Stomach (tissue), 9 donors: Measurements from ENCODE around the gene ADAMTS16. TPM values are rescaled to one million over a fixed set of nuclear protein-coding genes. Genes with fewer than 3 reads are reported as not detected.

Experiments
- DNase-seq, 2 donors: peaks; one replicate each; pipeline versions ENCODE4 v3.0.0 to v3.0.0-alpha.2; 2013 to 2019
- H3K27ac ChIP-seq, 5 donors: fragments of 200-600 bp in 4 of 5; sonication (generic) in 4 of 5; one replicate each; pipeline ENCODE4 v1.5.1; 2013 to 2019; ENCODE audit warnings: mild to moderate bottlenecking in 1 of 5, moderate library complexity in 1 of 5
- H3K27me3 ChIP-seq, 3 donors: fragments of 200-600 bp; sonication (generic); one replicate each; pipeline ENCODE4 v1.5.1; 2017 to 2019; ENCODE audit warnings: mixed run types in 1 of 3
- H3K36me3 ChIP-seq, 4 donors: fragments of 200-600 bp; sonication (generic); 1 replicate in 3 of 4; 2 replicates in 1 of 4; pipeline ENCODE4 v1.5.1; 2016 to 2019
- H3K4me1 ChIP-seq, 4 donors: fragments of 200-600 bp; sonication (generic); one replicate each; pipeline ENCODE4 v1.5.1; 2016 to 2019
- H3K4me3 ChIP-seq, 4 donors: fragments of 200-600 bp; sonication (generic) in 3 of 4; one replicate each; pipeline ENCODE4 v1.5.1; 2016 to 2019; ENCODE audit warnings: mild to moderate bottlenecking in 1 of 4
- H3K9me3 ChIP-seq, 4 donors: fragments of 200-600 bp; sonication (generic); one replicate each; pipeline ENCODE4 v1.5.1; 2016 to 2019
- CTCF ChIP-seq, 7 experiments: fragments of 450-650 bp in 4 of 7; fragments of 200-600 bp in 3 of 7; sonication (generic) in 3 of 7; IDR thresholded peaks; one replicate each; pipeline ENCODE4 v1.5.1; 2016 to 2019; ENCODE audit warnings: antibody characterized with exemption in 7 of 7, control low read depth in 2 of 7, mild to moderate bottlenecking in 1 of 7
- EP300 ChIP-seq: sonication (generic); formaldehyde crosslinking; IDR thresholded peaks from one replicate; pipeline ENCODE4 v1.6.1; 2017; ENCODE audit warnings: antibody characterized with exemption
- POLR2A ChIP-seq, 4 donors: fragments of 450-650 bp; IDR thresholded peaks; one replicate each; pipeline ENCODE4 v1.6.1; 2016; ENCODE audit warnings: antibody characterized with exemption in 4 of 4, control low read depth in 2 of 4, mild to moderate bottlenecking in 1 of 4, moderate library complexity in 1 of 4
- POLR2AphosphoS5 ChIP-seq, 3 donors: sonication (generic); formaldehyde crosslinking; IDR thresholded peaks; one replicate each; pipeline ENCODE4 v1.6.1; 2016; ENCODE audit warnings: antibody characterized with exemption in 3 of 3
- WGBS, 5 donors: extraction: QIAGEN DNeasy Blood & Tissue Kit in 3 of 5; methylation state at CpG; one replicate each; pipeline versions ENCODE4 v1.1.5 to v1.1.7; 2013 to 2018; 5-methylcytosine and 5-hydroxymethylcytosine counted together
- intact Hi-C: fragments of 100-400 bp; cut with DNase I; formaldehyde crosslinking; loops from one replicate; pipeline ENCODE4 v1.15.1; 2023; ENCODE audit warnings: low total_unique reads
- polyA plus RNA-seq, 3 donors: library from polyadenylated mRNA; stranded (reverse); fragments of 200-250 nt; gene quantifications; one replicate each; pipeline ENCODE4 v1.2.3, GENCODE V29; 2013
- total RNA-seq, 5 donors: library from RNA; depleted of rRNA; stranded (reverse); fragments of >200 nt; gene quantifications; one replicate each; pipeline versions ENCODE4 v1.1.0 to v1.2.3, GENCODE V29; 2014 to 2016
- donor health status: healthy with polysubstance abuse.
- donor health status: Bipolar disorder and iron deficiency.
- donor health status: healthy.

ADAMTS16 gene
- total and polyA plus RNA-seq, 8 donors: 0.29 to 12.7 TPM; not detected in 6

GRCh38 chr5:5128766-5129165 lies 11.4 kb upstream of the ADAMTS16 start:
- Histone ChIP-seq H3K36me3 (no peaks in the 10 kb centered on the region), H3K4me1 (no peaks in the 10 kb centered on the region), H3K9me3 (no peaks in the 10 kb centered on the region), H3K27me3 (no peaks in the 10 kb centered on the region), H3K27ac (no peak overlapping the region), H3K4me3 (no peak overlapping the region)
- intact Hi-C loops: no loop called here
- TF ChIP-seq EP300: no peak
- no peak for TF ChIP-seq POLR2A (IDR thresholded peaks at IDR 0.05)
- TF ChIP-seq CTCF (IDR thresholded peaks at IDR 0.05): no peak
- no peak for DNase-seq
- WGBS, 5 donors: 74 to 82% (median 74%) methylated on average over 8 of the region's 8 CpGs

GRCh38 chr5:5132234-5132633 lies 7.9 kb upstream of the ADAMTS16 start:
- H3K4me1 ChIP-seq: peaks cover 0 to 9% (median 3%) of the 10 kb centered on the region in 4 donors
- H3K27me3 ChIP-seq: peaks cover 0 to 4% (median 0%) of the 10 kb centered on the region in 3 donors
- no peak for TF ChIP-seq CTCF (IDR thresholded peaks at IDR 0.05)
- TF ChIP-seq POLR2AphosphoS5 (IDR thresholded peaks at IDR 0.05): no peak
- no peak for TF ChIP-seq EP300
- no peak for TF ChIP-seq POLR2A (IDR thresholded peaks at IDR 0.05)
- H3K36me3 ChIP-seq: no peaks in the 10 kb centered on the region
- no peak for DNase-seq
- intact Hi-C loops: no loop called here
- no peak overlapping the region for H3K4me3 ChIP-seq
- H3K9me3 ChIP-seq: no peaks in the 10 kb centered on the region
- no peak overlapping the region for H3K27ac ChIP-seq
- WGBS, 5 donors: 78 to 84% (median 80%) methylated on average over 10 of the region's 10 CpGs

- Histone ChIP-seq H3K4me1 (peaks cover 0 to 9% (median 3%) of the 10 kb centered on the region in 4 donors), H3K36me3 (no peaks in the 10 kb centered on the region), H3K27me3 (peaks cover 0 to 9% (median 0%) of the 10 kb centered on the region in 3 donors), H3K4me3 (no peak overlapping the region), H3K27ac (no peak overlapping the region), H3K9me3 (no peaks in the 10 kb centered on the region)
- TF ChIP-seq CTCF (IDR thresholded peaks at IDR 0.05) (no peak), POLR2A (IDR thresholded peaks at IDR 0.05) (no peak), POLR2AphosphoS5 (IDR thresholded peaks at IDR 0.05) (no peak), EP300 (no peak)
- 74 to 86% (median 79%) methylated on average over 15 of the region's 15 CpGs for WGBS, 5 donors
- DNase-seq: no peak
- intact Hi-C loops: no loop called here
Observed at GRCh38 chr5:5132693-5133295, 7.3 kb upstream of the ADAMTS16 start.

- Histone ChIP-seq H3K27me3 (peaks cover under 1 to 15% (median 1%) of the 10 kb centered on the region in 3 donors), H3K9me3 (no peaks in the 10 kb centered on the region), H3K36me3 (no peaks in the 10 kb centered on the region), H3K27ac (no peak overlapping the region), H3K4me3 (no peak overlapping the region), H3K4me1 (peaks cover 0 to 9% (median 3%) of the 10 kb centered on the region in 4 donors)
- TF ChIP-seq EP300: no peak
- no peak for TF ChIP-seq POLR2AphosphoS5 (IDR thresholded peaks at IDR 0.05)
- no peak for TF ChIP-seq POLR2A (IDR thresholded peaks at IDR 0.05)
- TF ChIP-seq CTCF (IDR thresholded peaks at IDR 0.05): no peak
- intact Hi-C loops: no loop called here
- 88 to 98% (median 96%) methylated on average over 9 of the region's 9 CpGs for WGBS, 5 donors
- no peak for DNase-seq
Observed at GRCh38 chr5:5134107-5134506, 6.0 kb upstream of the ADAMTS16 start.
